Right ventricle myocardium inferior (tissue), 1 donor: ENCODE measurements around the gene EFS. TPM values are rescaled to one million over a fixed set of nuclear protein-coding genes. Genes with fewer than 3 reads are reported as not detected.

Experiments used
- ATAC-seq: fragments of 200-7000 bp; cut with Tn5 transposase; one replicate; pipeline ENCODE4 v1.9.1; 2020; ENCODE audit warnings: mild to moderate bottlenecking, moderate library complexity
- DNase-seq: peaks from one replicate; pipeline ENCODE4 v3.0.0; 2021; ENCODE audit errors: missing footprints
- intact Hi-C: fragments of 100-400 bp; cut with DNase I; formaldehyde crosslinking; loops from one replicate; pipeline ENCODE4 v1.11.0; 2022
- microRNA-seq: library from miRNA; unstranded; fragments of <30 nt; microRNA quantifications from one replicate; pipeline ENCODE4 v1.2.0, GENCODE V29; 2020
- total RNA-seq: library from RNA; stranded (reverse); fragmentation: NEBNext Ultra II Directional; extraction: Animal tissue kit (Norgen Biotek cat#: 25700); gene quantifications from one replicate; pipeline ENCODE4 v1.2.1, GENCODE V29; 2021
- donor health status: DM: no; HTN: yes; CAD: no; lungs with severe emphysema.

Gene EFS
- total RNA-seq, 1 donor from 2014 or later, result 4.0 TPM

DNA sequence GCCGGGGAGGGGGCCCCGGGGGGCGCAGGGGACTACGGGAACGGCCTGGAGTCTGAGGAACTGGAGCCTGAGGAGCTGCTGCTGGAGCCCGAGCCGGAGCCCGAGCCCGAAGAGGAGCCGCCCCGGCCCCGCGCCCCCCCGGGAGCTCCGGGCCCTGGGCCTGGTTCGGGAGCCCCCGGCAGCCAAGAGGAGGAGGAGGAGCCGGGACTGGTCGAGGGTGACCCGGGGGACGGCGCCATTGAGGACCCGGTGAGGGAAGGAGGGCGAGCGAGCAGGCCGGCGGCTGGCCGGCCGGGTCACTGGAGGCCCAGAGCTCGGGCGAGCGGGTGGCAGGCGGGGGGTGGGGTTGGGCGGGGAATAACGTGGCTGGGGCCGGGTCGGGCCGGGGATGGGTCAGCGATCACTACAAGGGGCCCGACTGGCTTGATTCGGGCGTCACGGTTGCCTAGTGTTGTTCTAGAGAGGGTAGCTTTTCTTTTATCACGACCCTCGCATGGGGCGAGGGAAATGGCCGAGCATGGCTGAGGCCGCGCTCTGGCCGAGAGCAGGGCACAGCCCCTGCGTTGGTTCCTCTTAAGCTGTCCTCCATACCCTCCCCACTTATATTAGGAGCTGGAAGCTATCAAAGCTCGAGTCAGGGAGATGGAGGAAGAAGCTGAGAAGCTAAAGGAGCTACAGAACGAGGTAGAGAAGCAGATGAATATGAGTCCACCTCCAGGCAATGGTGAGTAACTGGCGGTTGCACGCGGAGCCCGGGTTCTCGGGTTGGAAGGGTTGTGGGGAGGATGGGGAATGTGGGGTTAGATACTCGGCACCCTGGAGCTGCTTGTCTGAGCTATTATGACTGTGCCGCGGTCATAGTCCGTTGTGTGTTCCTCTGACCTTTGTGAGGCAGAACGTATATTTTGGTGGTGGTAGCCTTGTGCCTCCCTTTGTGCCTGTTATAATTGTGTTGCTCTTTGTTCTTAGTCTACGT is 43.1 kb downstream of the EFS start:
- DNase-seq (peak; percentile 80), ATAC-seq (peak; percentile 8)
- intact Hi-C loops, result loop anchor here (1.0 to 5.0 kb wide), 3 partner anchors 21 to 235 kb away; partner anchors contain the start of genes NGDN and THTPA

DNA sequence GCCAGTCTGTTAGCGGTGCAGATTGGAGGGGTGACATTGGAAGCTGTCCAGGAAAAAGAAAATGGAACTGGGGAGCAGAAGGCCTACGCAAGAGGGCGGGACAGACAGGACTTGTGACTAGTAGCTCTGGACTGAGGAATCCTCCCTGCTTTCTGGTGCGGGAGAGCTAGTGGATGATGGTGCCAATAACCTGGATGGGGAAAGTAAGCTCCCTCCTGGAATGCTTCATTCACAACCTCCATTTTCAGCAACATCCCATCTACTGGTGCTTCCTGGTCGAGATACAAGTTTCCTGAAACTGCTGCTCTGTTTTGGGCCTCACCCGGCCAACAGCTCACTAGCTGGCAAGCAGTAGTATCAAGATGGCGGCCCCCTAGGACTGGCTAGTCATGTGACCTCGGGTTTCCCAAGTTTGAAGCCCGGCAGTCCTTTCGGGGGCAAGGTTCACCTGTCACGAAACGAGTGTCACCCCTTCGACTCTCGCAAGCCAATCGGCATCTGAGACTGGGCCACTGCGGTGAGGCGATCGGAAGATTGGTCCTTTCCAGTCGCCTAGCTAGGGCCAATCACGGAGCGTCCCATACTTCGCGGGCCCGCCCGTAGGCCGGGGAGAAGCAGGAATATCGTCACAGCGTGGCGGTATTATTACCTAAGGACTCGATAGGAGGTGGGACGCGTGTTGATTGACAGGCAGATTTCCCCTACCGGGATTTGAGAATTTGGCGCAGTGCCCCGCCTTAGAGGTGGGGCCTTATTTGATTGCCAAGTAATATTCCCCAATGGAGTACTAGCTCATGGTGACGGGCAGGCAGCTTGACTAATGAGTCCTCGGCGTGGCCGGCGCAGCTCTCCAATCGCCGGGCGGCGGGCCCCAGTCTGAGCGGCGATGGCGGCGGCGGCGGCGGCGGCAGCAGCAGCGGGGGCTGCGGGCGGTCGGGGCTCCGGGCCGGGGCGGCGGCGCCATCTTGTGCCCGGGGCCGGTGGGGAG is 44.1 kb downstream of the EFS start, which contains the start of gene PABPN1:
PABPN1 (plus strand) TSS at position 874 of the 988 bp plus-strand sequence; CDS start at position 887, 13 bp downstream.
- DNase-seq (peak; percentile 98), ATAC-seq (peak; percentile 97)
- intact Hi-C loops, result loop anchor here (1.0 to 5.0 kb wide), 3 partner anchors 20 to 236 kb away; partner anchors contain the start of genes NGDN and THTPA

DNA sequence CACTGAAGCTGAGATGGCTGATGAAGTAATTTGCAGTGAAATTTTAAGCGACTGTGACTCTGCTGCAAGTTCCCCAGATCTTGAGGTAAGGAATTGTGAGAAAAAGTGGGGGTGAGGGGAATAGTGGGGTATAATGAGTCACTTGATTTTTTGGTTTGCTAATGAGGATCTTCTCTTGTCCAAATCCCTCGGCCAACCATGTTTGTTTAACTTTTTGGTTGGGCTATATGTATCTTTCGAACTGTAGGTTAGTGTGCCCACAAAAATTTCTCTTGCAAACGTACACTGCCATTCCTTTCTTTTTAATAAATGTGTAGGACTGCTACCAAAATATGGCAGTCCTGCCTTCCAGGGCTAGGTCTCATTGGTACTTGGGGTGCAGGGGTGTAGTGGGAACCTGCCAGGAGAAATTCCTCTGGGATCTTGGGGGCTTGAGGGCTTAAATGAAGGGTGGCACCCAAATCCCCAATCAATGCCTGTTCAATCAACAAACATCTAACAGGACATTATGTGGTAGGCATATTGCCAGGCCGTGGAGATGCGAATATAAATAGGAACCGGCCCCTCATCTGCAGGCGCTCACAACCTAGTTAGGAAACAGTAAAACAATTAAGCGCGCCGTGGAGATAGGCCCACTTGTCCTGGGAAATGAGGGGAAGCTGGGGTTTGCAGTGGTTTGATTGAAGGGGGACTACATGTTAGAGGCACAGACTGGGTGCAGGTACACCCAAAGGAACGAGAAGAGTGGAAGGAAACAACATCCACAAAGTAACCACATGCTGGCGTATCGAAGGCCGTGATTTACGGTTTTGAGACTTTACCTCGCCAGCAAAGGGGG is 45.0 kb downstream of the EFS start:
- intact Hi-C loops, result loop anchor here (5.0 kb wide), 2 partner anchors 147 to 237 kb away; partner anchors contain the start of genes NGDN and THTPA

DNA sequence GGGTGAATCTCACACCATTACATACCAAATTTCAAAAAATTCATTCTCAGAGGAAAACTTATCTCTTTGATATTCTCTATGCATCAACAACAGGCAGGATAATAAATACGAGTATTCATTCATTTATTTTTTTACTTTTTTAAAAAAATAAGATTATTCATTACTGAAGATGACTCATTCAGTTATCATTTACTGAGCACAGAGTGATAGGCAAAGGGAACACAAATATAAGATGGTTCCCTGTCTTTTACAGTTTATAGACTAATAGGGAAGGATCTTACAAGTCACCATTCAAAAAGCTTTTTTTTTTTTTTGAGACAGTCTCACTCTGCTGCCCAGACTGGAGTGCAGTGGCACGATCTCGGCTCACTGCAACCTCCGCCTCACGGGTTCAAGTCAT is 48.7 kb downstream of the EFS start:
- intact Hi-C loops, result no loop called here
- DNase-seq (no peak), ATAC-seq (no peak)

More for the DNA sequence above, 45.0 kb downstream of the EFS start:
- DNase-seq (no peak), ATAC-seq (no peak)

DNA sequence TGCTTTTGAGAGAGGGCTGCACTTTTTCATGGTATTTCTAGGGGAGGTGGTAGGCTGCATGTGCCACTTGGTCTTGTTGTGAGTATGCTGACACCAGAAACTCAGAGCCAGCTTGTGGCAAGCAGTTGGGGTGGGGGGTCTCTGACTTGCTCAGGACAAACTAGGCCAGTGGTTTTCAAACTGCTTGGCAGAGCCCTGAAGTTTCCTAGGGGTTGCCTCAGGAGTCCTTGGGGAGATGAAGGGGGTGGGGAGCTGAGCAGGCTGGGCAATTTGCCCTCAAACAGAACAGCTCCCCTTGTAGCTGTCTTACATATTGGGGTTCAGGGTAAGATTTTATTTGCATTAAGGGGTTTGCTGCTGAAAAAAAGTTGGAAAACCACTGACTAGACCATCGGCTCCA is 54.4 kb downstream of the EFS start:
- DNase-seq, result no peak
- intact Hi-C loops, result no loop called here

DNA sequence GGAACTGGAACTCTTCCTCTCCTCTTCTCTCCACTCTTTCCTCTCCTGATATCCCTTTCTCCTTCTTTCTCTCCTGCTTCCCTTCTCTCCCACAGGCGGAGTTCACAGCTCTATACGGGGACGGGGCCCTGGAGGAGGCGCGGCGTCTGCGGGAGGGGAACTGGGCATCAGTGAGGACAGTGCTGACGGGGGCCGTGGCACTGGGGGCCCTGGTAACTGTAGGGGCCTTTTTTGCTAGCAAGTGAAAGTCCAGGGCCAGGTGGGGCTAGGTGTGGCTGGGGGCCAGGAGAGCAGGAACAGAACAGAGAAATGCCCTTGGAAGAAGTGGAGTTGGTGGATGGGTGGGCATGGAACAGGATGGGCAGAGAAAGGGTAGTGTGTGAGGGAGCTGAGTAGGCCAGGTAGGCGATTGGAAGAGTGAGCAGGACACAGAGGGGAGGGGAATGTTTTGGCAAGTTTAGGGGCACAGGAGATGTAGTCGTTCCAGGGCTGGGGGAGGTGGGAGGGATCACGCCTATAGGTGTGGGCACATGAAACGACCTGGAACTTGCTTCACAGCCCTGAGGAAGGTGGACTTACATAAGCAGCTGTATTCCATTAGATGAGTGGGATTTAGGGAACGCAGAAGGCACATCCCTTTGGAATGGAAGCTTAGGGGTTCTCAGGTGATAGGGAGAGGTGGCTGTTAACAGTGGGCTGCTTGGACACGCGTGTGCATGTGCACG is 56.1 kb downstream of the EFS start:
- DNase-seq, result no peak
- no peak for ATAC-seq
- intact Hi-C loops, result no loop called here

More for the DNA sequence above, 54.4 kb downstream of the EFS start:
- no peak for ATAC-seq

DNA sequence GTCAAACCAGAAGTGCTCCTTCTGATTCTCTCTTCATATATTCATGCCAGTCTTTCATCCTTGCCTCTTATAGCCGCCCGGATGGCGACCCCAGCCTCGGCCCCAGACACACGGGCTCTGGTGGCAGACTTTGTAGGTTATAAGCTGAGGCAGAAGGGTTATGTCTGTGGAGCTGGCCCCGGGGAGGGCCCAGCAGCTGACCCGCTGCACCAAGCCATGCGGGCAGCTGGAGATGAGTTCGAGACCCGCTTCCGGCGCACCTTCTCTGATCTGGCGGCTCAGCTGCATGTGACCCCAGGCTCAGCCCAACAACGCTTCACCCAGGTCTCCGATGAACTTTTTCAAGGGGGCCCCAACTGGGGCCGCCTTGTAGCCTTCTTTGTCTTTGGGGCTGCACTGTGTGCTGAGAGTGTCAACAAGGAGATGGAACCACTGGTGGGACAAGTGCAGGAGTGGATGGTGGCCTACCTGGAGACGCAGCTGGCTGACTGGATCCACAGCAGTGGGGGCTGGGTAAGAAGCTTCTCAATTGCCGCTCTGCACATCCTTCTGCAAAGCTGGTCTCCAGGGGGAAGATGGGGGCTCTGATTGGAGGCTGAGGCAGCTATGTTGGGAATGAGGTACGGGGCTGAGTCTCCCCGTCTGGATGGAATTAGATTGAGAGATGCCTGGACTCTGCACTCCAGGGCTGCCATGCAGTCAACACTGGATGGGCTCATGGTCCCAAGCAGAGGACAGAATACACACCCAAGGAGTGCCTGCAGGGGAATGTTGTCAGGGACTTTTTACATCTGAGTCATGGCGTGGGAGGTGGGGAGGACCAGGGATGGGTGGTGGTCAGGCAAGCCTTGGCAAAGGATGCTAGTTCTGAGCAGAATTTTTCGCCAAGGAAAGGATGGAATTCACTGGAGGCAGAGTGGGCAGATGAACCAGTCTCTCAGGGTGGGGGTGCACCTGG is 57.0 kb downstream of the EFS start:
- intact Hi-C loops, result no loop called here
- ATAC-seq (no peak), DNase-seq (no peak)

DNA sequence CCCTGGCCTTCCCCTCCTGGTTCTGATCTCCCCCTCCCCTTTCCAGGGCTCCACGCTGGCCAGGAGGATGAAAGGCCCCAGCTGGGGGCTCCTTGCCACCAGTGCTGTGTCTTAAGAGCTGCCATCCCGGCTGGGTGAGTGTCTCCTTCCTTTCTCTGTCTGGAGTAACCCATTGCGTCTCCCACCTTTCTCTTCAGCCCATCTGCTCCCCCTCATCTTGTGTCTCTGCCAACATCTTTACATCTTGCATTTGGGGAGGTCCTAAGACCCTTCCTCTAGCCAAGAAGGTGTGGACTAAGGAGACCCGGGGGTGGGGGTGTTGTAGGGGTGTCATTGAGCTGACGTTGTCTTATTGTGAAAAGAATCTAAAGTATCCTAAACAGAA is 57.8 kb downstream of the EFS start:
- intact Hi-C loops, result no loop called here
- ATAC-seq (no peak), DNase-seq (no peak)

DNA sequence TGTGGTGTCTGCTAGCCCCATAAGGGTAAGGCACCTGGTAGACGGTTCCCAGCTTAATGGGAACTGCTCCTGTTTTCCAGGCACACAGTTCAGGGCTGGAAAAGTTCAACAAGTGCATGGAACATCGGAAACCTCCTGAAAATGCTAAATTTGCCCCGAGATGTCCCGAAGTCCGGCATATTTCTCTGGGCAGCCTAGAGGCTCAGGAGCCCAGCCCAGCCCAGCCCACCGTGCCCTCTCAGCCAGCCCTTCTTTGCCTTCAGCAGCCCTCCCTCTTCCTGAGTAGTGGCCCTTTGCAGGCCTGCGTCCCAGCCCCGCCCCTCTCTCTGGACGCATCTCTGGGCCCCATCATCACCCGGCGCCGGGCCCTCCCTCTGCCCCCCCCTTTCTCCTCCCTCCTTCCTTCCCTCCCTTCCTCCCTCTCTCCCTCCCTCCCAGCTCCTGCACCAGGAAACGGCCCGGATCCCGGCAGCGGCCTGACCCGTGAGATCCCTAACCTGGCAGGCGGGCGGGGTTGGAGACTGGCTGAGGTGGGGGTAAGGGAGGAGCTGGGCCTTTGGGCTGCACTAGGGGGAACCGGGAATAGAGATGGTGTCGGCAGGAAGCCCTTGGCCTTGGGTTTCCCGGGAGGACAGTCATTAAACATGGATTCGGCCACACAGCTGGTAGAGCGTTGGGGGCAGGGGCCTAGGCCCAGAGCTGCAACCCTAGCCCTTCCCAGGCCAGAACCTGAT is 58.4 kb downstream of the EFS start, which contains the start of gene BCL2L2:
BCL2L2 (plus strand) TSS at position 422 of the 734 bp plus-strand sequence. CDS start 935 bp downstream, outside the sequence.
- intact Hi-C loops, result no loop called here
- ATAC-seq (peak; percentile 69), DNase-seq (peak; percentile 95)

Small RNAs within 50 kb of the gene (microRNA-seq; reads per million reads assigned to microRNA genes)
- gene MIR208A, result 3,107 reads per million, percentile 89 among the genes with 10 or more reads in this experiment

Other genes with a start within 250 kb of the EFS start
- gene CEBPE, start 245.9 kb downstream of the EFS start, total RNA-seq, result not detected
- gene SLC7A8, start 181.5 kb downstream of the EFS start, total RNA-seq, result 11.5 TPM
- gene RNF212B, start 127.2 kb downstream of the EFS start, total RNA-seq, result not detected
- gene HOMEZ, start 79.0 kb downstream of the EFS start, total RNA-seq, result 8.0 TPM
- gene PPP1R3E, start 62.3 kb downstream of the EFS start, total RNA-seq, result 7.9 TPM
- 35.4 TPM for gene BCL2L2, start 58.3 kb downstream of the EFS start, total RNA-seq
- gene PABPN1, start 43.7 kb downstream of the EFS start, total RNA-seq, result 73.7 TPM
- 10.1 TPM for gene SLC22A17, start 12.3 kb downstream of the EFS start, total RNA-seq
- not detected for gene IL25, start 7.6 kb upstream of the EFS start, total RNA-seq
- gene CMTM5, start 11.9 kb upstream of the EFS start, total RNA-seq, result 0.92 TPM
- gene MYH6, start 43.1 kb upstream of the EFS start, total RNA-seq, result 3,910 TPM
- gene MYH7, start 70.5 kb upstream of the EFS start, total RNA-seq, result 11,833 TPM
- 19.8 TPM for gene NGDN, start 104.5 kb upstream of the EFS start, total RNA-seq
- gene ZFHX2, start 186.6 kb upstream of the EFS start, total RNA-seq, result 0.60 TPM
- gene THTPA, start 191.1 kb upstream of the EFS start, total RNA-seq, result 16.0 TPM
- 15.5 TPM for gene AP1G2, start 202.6 kb upstream of the EFS start, total RNA-seq
- 0.24 TPM for gene JPH4, start 213.6 kb upstream of the EFS start, total RNA-seq